ENCODE data around the gene SCFD2.
A peak's percentile ranks its signal among the peaks of the same experiment; 100 is the strongest.
"Not testable (repeated sequence)": the region's sequence is repeated elsewhere in the genome, so short reads cannot be mapped to it uniquely, and the experiment has no call there.

The SCFD2 gene

DNA sequence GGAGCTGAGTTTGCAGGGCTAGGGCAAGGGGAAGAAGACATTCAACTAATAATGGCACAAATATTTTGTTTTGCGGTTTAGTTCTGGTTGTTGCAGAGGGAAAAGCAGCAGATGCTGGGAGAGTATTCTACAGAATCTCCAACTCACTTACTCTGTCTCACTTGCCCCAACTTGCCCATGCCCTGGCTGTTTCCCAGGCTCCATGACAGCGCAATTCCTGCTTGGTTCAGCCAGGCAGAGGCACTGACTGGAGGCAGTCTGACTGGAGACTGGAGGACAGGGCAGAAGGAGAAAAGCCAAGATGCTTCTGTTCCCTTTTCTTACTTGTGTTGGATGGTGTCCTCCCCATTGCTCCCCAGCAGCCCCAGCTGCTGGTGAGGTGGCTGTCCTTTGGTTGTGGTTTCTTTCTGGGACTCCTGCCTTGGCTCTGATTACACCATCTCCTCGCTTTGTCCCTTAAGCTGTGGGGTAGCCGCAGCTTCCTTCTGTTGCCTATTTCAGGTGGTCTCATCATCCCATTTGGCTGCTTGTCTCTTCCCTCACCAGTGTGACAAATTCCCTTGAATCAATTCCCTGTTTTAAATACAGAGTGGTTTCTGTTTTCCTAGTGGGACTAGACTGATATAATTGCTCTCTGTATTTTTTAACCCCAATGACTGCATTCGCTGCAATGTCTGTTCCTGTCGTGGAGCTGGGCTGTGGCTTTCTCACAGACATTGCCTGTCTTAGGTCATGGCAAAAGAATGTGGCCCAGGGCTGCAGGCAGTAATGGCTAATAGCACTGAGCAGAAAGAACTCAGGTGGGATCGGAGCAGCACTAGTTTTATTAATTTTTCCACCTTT is 527.9 kb downstream of the SCFD2 start:
- Histone ChIP-seq H3K4me3 (ENCODE audit: low read depth, low read length) (no peak overlapping the region), H3K27ac (peak overlapping the region; percentile 43), H3K27me3 (replicated peaks) (no peaks in the 10 kb centered on the region), H3K36me3 (replicated peaks) (no peaks in the 10 kb centered on the region)
- peak; percentile 82 for DNase-seq
- TF ChIP-seq, protein P1, sequence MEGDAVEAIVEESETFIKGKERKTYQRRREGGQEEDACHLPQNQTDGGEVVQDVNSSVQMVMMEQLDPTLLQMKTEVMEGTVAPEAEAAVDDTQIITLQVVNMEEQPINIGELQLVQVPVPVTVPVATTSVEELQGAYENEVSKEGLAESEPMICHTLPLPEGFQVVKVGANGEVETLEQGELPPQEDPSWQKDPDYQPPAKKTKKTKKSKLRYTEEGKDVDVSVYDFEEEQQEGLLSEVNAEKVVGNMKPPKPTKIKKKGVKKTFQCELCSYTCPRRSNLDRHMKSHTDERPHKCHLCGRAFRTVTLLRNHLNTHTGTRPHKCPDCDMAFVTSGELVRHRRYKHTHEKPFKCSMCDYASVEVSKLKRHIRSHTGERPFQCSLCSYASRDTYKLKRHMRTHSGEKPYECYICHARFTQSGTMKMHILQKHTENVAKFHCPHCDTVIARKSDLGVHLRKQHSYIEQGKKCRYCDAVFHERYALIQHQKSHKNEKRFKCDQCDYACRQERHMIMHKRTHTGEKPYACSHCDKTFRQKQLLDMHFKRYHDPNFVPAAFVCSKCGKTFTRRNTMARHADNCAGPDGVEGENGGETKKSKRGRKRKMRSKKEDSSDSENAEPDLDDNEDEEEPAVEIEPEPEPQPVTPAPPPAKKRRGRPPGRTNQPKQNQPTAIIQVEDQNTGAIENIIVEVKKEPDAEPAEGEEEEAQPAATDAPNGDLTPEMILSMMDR (IDR thresholded peaks at IDR 0.05; ENCODE audit: low read depth, low read length, missing control alignments): no peak
- in situ Hi-C loops (cut with HindIII; ENCODE audit: low pct_ligation_motif_present, low sequenced_read_pairs): no loop called here

DNA sequence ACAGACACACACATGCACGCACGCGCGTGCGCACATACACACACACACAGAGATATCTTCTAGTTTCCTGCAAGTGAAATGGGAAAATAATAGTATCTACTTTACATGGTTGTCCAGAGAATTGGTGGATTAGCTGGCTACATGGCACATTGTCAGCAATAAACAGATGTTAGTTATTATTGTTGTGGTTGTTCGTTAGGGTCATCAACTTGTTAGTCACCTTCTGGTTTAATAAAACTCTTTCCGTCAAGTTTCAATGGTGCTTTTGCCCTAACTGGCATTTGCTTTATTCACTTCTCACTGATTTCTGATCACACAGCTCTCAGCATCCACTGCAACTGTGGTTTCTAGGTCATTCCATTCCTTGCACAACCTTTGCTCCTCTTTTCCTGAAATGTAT is 529.2 kb downstream of the SCFD2 start:
- Histone ChIP-seq H3K36me3 (replicated peaks) (no peaks in the 10 kb centered on the region), H3K27me3 (replicated peaks) (no peaks in the 10 kb centered on the region), H3K27ac (no peak overlapping the region), H3K4me3 (ENCODE audit: low read depth, low read length) (no peak overlapping the region)
- TF ChIP-seq, protein P1 (IDR thresholded peaks at IDR 0.05; ENCODE audit: low read depth, low read length, missing control alignments): no peak
- no peak for DNase-seq
- in situ Hi-C loops (cut with HindIII; ENCODE audit: low pct_ligation_motif_present, low sequenced_read_pairs): no loop called here

DNA sequence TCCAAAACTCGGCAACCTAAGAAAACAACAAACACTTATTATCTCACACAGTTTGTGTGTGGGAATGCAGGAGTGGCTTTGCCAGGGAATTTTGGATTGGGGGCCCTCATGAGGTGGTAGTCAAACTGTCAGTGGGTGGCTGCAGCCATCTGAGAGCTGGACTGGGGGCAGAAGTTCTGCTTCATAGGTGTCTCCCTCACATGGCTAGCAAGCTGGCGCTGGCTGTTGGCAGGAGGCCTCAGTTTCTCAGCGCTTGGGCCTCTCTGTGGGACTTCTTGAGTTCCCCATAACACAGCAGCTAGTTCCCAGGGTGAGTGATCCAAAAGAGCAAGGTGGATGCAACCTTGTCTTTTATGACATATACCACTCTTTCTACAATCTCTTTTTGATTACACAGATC is 529.7 kb downstream of the SCFD2 start:
- TF ChIP-seq, protein P1 (IDR thresholded peaks at IDR 0.05; ENCODE audit: low read depth, low read length, missing control alignments): no peak
- Histone ChIP-seq H3K4me3 (ENCODE audit: low read depth, low read length) (no peak overlapping the region), H3K27me3 (replicated peaks) (no peaks in the 10 kb centered on the region), H3K27ac (no peak overlapping the region), H3K36me3 (replicated peaks) (no peaks in the 10 kb centered on the region)
- in situ Hi-C loops (cut with HindIII; ENCODE audit: low pct_ligation_motif_present, low sequenced_read_pairs): no loop called here
- DNase-seq: no peak

DNA sequence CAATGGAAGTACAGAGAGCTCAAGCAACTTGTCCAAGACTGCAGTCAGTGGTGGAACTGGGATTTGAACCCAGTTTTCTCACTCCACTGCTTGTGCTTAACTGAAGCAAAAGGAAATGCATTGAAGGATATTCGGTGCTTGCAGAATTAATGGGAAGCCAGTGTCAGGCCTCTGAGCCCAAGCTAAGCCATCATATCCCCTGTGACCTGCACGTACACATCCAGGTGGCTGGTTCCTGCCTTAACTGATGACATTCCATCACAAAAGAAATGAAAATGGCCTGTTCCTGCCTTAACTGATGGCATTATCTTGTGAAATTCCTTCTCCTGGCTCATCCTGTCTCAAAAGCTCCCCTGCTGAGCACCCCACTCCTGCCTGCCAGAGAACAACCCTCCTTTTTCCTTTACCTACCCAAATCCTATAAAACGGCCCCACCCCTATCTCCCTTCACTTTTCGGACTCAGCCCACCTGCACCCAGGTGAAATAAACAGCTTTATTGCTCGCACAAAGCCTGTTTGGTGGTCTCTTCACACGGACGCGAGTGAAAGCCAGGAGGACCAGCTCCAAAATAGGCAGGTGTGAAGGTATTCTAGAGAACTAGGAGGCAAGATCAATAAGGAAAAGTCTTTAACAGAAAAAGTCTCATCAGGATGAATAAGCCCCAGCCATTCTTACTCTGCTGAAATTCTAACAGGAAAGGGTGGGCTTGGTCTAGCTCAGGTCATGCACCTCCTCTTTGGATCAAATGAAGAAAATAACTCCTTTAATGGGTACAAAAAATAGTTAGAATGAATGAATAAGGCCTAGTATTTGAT is 531.0 kb downstream of the SCFD2 start:
- H3K36me3 ChIP-seq (replicated peaks); H3K4me3 ChIP-seq (ENCODE audit: low read depth, low read length); H3K27ac ChIP-seq; H3K27me3 ChIP-seq (replicated peaks); in situ Hi-C loops (cut with HindIII; ENCODE audit: low pct_ligation_motif_present, low sequenced_read_pairs); DNase-seq: not testable (repeated sequence)

DNA sequence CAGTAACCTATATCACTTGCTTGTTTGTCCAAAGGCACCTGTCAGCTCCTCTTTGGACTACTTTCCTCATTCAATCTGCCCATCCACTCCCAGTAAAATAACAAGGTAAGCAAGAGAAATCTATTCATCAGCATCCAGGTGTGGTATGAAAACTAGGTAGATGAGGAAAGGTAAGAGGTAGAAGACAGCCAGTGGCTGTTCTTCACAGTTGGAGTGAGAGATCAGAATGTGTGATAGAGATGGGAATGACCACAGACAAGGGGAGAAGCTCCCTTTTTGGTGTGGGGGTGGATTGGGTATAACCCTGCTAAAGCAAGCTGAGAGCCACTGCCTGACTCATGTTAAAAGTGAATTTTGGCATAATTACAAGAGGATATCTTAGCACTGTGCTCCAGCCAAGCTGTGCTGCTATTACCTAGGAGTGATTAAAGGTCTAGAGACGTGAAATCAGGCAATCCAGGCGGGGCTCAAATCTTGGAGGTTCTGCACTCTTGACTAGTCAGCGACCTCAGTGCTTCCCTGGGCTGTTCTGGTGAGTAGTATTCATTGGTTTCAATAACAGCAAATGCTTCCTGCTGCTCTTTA is 531.8 kb downstream of the SCFD2 start:
- in situ Hi-C loops (cut with HindIII; ENCODE audit: low pct_ligation_motif_present, low sequenced_read_pairs): no loop called here
- H3K27ac ChIP-seq: no peak overlapping the region
- DNase-seq: no peak

More for the DNA sequence above, 531.8 kb downstream of the SCFD2 start:
- H3K27me3 ChIP-seq (replicated peaks): no peaks in the 10 kb centered on the region
- TF ChIP-seq, protein P1 (IDR thresholded peaks at IDR 0.05; ENCODE audit: low read depth, low read length, missing control alignments): no peak
- no peaks in the 10 kb centered on the region for H3K36me3 ChIP-seq (replicated peaks)
- H3K4me3 ChIP-seq (ENCODE audit: low read depth, low read length): no peak overlapping the region
